ENCODE data around the gene CTNNA3.

The CTNNA3 gene

GRCh38 chr10:67086327-67087134 is 609.5 kb downstream of the CTNNA3 start:
- ChIA-PET POLR2A (no interaction called here), CTCF (no interaction called here)
- H3K4me1 ChIP-seq (ENCODE audit: control insufficient read depth, insufficient read depth, low read length) = peaks cover 17% of the 10 kb centered on the region
- no peak overlapping the region for H3K27ac ChIP-seq (ENCODE audit: extremely low read depth, low read depth, low read length)
- no peaks in the 10 kb centered on the region for H3K36me3 ChIP-seq (ENCODE audit: control insufficient read depth in 2 of 2, insufficient read depth in 1 of 2, low read length in 2 of 2)
- no peak overlapping the region for H3K4me3 ChIP-seq (ENCODE audit: low read depth, low read length)
- TF ChIP-seq ZBTB49 (tag by site-specific recombination; IDR thresholded peaks at IDR 0.05; ENCODE audit: low read depth) (no peak), ZNF248 (tag by site-specific recombination; IDR thresholded peaks at IDR 0.05) (no peak), ZNF449 (tag by site-specific recombination; IDR thresholded peaks at IDR 0.05) (no peak)
- no peaks in the 10 kb centered on the region for H3K9me3 ChIP-seq (ENCODE audit: control insufficient read depth, insufficient read depth, low read depth, low read length)

GRCh38 chr10:67079126-67079525 is 616.9 kb downstream of the CTNNA3 start:
- no peak overlapping the region for H3K4me3 ChIP-seq (ENCODE audit: low read depth, low read length)
- H3K27ac ChIP-seq (ENCODE audit: extremely low read depth, low read depth, low read length) = no peak overlapping the region
- no peaks in the 10 kb centered on the region for H3K36me3 ChIP-seq (ENCODE audit: control insufficient read depth in 2 of 2, insufficient read depth in 1 of 2, low read length in 2 of 2)
- TF ChIP-seq ZNF239 (tag by site-specific recombination; IDR thresholded peaks at IDR 0.05) = no peak
- TF ChIP-seq BCL11A (tag by site-specific recombination; IDR thresholded peaks at IDR 0.05; ENCODE audit: low read depth) = no peak
- TF ChIP-seq ZXDB (tag by site-specific recombination; IDR thresholded peaks at IDR 0.05) = no peak
- TF ChIP-seq ZNF692 (tag by site-specific recombination; IDR thresholded peaks at IDR 0.05) = no peak
- TF ChIP-seq ZNF341 (tag by site-specific recombination; IDR thresholded peaks at IDR 0.05; ENCODE audit: low read depth) = no peak
- TF ChIP-seq ZNF768 (tag by site-specific recombination; IDR thresholded peaks at IDR 0.05) = no peak
- TF ChIP-seq SCRT1 (tag by site-specific recombination; IDR thresholded peaks at IDR 0.05; ENCODE audit: borderline replicate concordance) = no peak
- no peak for TF ChIP-seq ZNF701 (tag by site-specific recombination; IDR thresholded peaks at IDR 0.05)
- no peak for TF ChIP-seq ZNF776 (tag by site-specific recombination; IDR thresholded peaks at IDR 0.05; ENCODE audit: borderline replicate concordance)
- H3K9me3 ChIP-seq (ENCODE audit: control insufficient read depth, insufficient read depth, low read depth, low read length) = no peaks in the 10 kb centered on the region
- H3K4me1 ChIP-seq (ENCODE audit: control insufficient read depth, insufficient read depth, low read length) = no peaks in the 10 kb centered on the region; the same call in 1 of the 2 replicates
- POLR2A ChIA-PET = no interaction called here
- CTCF ChIA-PET = no interaction called here

GRCh38 chr10:67077376-67077775 is 618.6 kb downstream of the CTNNA3 start:
- ChIA-PET CTCF (no interaction called here), POLR2A (no interaction called here)
- Histone ChIP-seq H3K27ac (ENCODE audit: extremely low read depth, low read depth, low read length) (no peak overlapping the region), H3K4me1 (ENCODE audit: control insufficient read depth, insufficient read depth, low read length) (no peaks in the 10 kb centered on the region; the same call in 1 of the 2 replicates), H3K4me3 (ENCODE audit: low read depth, low read length) (no peak overlapping the region), H3K36me3 (ENCODE audit: control insufficient read depth in 2 of 2, insufficient read depth in 1 of 2, low read length in 2 of 2) (no peaks in the 10 kb centered on the region), H3K9me3 (ENCODE audit: control insufficient read depth, insufficient read depth, low read depth, low read length) (no peaks in the 10 kb centered on the region)
- TF ChIP-seq FEZF1 (tag by site-specific recombination; IDR thresholded peaks at IDR 0.05) (no peak), ZNF488 (tag by site-specific recombination; IDR thresholded peaks at IDR 0.05) (no peak), ZNF660 (tag by site-specific recombination; IDR thresholded peaks at IDR 0.05) (no peak), PRDM6 (tag by site-specific recombination; IDR thresholded peaks at IDR 0.05) (no peak), KLF7 (tag by site-specific recombination; IDR thresholded peaks at IDR 0.05; ENCODE audit: borderline replicate concordance) (no peak), ZNF548 (tag by site-specific recombination; IDR thresholded peaks at IDR 0.05) (no peak), PATZ1 (tag by site-specific recombination; IDR thresholded peaks at IDR 0.05) (no peak), SALL2 (tag by site-specific recombination; IDR thresholded peaks at IDR 0.05; ENCODE audit: borderline replicate concordance) (no peak), ZNF677 (tag by site-specific recombination; IDR thresholded peaks at IDR 0.05) (no peak)
